HG03439 (cell line): ENCODE measurements around the gene SLN.

Experiments
- ATAC-seq: cut with Tn5 transposase; IDR thresholded peaks from one replicate; pipeline ENCODE4 v1.9.1; 2021; ENCODE audit warnings: mild to moderate bottlenecking, moderate library complexity; ENCODE audit not compliant: unreplicated experiment

The SLN gene

DNA sequence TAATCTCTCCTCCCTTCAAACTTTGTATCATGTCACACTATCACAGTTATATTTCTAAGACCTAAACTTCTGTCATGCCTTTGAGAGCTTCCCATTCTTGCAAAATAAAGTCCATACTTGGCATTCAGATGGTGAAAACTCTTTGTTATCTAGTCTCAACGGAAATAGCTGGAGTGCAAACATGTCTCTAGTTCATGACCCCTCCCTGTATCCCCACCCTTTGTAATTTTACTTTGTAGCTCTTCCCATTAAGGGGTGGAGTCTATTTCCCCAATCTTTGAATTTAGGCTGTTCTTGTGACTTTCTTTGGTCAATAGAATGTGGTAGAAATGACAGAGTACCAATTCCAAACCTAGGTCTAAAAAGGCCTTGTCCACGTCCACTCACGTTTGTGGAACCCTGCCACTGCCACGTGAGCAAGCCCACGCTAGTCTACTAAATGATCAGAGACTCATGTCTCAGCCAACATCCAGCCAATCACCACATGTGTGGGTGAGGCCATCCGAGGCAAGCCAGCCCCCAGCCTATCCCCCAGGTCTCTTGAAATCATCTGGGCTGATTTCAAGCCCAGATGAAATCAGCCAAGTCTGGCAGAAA lies 23.4 kb downstream of the SLN start:
- no peak for ATAC-seq

DNA sequence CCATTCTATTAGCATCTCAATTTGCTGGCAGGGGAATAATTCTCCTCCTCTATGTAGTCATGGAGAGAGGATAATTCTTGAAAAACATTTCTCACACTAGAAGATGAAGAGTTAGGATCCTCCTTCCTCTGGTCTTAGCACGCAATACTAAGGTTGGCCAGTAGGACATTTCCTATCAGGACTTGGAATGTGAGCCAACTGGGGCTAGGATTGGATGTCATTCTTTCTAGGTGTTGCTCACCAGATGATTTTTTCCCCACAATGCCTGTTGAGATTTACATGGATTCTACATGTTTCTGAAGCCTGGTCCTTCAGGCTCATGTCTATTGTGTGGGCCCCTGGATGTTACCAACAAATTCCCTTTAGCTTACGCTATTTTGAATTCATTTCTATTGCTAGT lies 28.0 kb downstream of the SLN start:
- ATAC-seq, result no peak

DNA sequence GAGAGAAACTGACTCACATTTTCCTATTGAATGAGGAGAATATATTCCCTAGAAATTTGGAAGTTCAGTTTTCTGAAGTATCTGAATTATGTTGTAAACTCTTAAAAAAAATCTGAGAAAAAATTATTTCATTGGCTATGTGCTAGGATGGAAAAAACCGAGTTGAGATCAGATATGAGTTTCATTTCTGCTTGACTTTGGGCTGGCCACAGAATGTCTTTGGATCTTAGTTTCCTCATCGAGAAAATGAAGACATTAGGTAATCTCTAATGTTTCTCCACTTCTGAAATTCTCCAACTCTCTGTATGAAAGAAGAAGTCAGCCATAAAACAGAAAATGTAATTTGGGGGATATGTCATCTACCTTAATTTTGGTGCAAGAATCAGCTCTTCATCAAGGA lies 28.8 kb downstream of the SLN start:
- ATAC-seq, result no peak

DNA sequence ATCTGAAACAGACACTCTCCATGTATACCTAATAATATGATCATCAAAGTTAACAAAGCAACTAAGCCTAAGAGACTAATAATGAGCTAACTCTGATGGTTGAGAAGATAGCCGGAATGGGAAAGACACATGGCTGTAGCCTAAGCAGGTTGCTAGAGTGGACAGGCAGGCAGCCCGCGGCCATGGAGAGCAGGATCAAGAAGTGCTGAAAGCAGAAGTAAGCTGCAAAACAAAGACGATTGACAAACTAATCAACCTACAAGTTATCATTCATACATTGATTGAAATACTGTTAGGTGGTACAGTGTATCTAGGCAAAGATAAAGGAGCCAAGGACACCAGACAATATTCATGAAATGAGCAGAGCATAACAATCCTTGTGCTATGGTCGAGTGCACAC lies 29.3 kb downstream of the SLN start:
- no peak for ATAC-seq

DNA sequence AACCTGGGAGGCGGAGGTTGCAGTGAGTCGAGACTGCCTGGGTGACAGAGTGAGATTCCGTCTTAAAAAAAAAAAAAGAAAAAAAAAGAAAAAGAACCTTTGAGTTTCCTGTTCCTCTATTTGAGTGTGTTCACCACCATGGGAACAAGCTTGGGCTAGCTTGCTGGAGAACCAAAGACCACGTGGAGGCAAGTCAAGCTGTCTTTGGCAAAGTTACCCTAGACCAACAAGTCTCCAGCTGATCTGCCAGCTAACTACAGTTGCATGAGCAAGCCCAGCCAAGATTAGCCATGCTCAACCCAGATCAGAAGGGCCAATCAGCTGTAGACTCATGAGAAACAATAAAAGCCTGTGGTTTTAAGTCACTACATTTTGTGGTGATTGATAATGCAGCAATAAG lies 29.7 kb downstream of the SLN start:
- no peak for ATAC-seq

DNA sequence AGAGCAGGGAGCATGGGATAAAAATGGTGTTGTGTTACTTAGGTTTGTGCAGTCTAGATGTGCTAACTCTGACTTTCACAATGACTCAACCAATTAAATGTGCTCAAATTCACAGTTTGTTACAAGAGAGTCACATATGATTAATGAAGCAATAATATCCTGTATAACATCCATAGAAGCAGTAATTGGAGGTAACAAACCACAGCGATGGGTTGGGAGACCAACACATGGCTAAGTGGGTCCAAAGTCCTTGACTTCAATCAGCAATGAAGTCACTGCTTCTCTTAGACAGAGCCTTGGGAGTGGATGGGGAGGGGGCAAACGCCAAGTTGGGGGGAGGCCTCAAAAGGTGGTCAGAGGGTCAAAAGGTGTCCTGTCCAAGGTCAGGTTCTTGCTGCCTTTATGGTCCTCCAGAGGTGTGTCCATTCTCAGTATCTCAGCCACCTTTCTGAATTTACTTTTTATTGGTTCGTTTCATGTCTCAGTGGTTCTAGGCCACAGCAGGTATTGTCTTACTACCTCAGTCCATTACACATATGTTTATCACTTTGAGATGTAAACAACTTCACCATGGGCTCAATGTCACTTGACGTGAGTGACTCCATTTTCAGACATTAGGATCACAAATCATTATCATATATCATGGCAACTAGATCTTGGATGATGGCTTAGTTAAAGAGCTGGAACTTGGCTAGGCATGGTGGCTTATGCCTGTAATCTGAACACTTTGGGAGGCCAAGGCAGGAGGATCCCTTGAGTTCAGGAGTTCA lies 32.4 kb downstream of the SLN start:
- no peak for ATAC-seq

DNA sequence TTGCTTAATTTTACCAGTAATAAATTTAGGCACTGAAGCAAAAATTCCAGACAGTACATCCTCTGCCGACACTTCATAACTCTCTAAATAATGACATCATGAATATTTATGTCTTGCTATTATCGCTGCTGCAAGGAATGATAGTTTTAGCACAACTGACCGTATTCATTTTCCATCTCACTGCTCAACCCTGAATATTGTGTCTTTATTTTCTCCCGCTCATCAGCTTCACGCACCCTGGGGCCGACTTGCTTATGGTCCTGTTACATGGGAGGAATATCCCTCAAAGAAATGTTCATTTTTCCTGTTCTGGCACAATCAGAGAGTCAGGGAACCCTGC lies 33.3 kb downstream of the SLN start:
- ATAC-seq, result no peak

DNA sequence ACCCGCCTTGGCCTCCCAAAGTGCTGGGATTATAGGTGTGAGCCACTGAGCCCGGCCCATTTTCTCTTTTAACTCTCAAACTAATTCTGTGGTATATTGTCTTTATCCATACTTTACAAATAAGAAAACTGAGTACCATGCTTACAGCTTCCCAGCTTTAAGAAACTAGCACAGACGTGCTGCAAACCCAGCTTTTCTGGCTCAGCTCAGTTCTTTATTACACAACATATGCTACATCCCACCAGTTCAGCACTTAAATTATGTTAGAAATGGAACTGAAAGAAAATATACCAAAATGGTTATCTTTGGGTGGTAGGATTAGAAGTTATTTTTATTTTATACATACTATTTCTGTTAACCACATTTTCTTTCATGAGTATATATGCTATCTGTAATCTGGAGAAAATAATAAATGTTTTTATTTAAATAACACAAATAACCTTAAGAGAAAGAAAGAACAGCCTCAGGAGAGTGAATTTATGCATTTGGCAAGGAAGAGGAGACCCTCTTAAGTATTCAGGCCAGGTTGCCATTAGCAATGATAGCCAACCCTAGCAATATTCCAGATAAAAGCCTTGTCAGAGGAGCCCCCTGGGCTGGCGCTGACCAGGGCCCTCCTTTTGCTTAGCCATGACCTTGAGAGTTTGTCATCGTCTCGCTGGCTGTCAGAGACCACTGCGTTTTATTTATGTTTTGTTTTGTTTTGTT lies 33.8 kb downstream of the SLN start:
- no peak for ATAC-seq

DNA sequence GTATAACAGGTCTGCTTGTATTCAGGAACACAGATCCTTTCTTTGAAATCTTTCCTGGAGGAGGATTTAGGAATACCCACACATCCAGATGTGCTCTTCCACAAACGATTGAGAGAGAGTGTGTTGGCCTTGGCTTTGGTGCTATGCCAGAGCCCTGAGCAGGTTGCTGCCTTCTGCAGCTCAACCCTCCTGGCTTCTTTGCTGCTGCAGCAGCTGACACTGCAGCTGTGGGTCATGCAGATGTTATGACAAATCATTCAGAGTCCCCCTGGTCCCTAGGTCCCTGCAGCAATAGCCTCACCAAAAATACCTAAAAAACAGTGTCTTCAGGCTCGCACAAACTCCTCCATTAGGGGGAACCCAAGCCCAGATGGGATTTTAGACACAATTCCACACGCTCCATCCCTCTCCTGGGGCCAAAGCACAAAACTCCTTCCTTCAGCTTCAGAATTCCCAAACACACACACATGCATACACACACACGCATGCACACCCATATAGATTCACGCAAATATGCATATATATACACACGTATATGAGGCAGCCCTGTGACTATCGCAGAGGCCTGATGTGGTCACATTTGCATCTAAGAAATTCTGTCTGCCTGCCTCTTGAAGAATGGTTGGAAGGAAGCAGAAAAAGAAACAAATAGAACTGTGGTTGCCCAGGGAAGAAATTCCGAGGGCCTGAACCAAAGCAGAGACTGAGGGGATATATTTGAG lies 35.4 kb downstream of the SLN start:
- no peak for ATAC-seq

DNA sequence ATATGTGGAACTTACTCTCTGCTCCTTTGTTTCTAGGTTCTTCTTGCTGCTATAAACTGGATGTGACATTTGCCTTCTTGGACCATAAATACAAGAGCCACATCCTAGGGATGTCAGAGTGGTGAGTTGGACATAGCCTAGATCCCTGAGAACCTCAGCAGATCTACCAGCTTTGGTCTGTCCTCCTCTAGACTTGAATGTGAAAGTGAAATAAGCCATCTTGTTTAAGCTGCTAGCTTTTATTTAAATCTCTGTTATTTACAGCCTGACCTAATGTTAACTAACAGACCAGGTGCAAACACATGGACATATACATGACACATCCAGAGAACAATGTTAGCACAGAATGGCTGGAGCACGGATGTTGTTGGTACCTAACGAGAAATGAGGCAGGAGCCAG lies 36.0 kb downstream of the SLN start:
- no peak for ATAC-seq

DNA sequence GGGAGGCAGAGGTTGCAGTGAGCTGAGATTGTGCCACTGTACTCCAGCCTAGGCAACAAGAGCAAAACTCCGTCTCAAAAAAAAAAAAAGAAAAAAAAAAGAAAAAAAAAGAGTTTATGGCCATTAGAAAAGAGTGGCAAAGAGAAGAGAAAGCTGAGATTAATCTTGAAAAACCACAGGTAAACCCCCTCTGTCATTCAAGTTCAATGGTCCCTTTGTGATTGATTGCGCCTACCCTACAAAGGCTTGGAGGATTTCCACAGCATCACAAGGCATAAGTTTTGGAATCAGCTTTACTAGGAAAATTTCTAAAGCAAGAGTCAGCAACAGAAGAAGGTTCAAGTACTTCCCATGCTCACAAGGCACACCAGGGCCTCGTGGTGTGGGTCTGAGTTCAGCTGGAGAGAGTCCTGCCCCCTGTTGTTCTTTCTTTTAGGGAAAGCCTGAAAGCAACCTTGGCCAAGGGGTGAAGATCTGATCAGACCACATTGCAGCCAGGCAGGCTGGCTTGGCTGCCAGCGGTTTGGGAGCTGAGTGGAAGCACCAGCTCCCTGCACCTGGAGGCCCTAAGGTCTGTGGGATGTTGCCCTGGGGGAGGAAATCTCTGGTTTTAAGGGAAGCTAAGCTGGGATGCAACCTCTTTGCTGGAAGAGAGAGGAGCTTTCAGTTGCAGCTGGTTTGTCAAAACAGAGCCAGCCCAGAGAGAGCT lies 41.8 kb downstream of the SLN start:
- ATAC-seq, result no peak

DNA sequence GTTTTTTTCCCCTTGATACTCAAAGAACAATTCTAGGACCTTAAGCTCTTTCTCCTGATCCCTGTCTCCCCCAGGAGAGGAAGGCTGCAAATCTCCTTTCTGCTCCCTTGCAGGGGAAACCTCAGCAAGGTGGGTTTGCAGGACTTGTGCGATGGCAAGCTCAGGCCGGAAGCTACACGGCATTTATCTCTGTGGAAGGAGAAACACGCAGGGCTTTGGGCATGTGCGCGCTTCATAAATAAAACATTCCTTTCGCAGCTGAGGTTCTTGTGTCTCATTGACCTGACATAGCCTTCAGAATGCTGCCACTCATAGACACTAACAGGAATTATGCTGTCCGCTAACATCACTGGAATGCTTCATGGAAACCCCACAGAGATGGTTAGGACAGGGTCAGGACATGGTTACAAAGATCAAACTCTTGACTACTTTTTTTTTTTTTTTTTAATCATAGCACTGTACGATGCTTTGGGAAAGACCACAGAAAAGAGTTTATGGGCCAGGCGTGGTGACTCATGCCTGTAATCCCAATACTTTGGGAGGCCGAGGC lies 42.6 kb downstream of the SLN start:
- no peak for ATAC-seq

DNA sequence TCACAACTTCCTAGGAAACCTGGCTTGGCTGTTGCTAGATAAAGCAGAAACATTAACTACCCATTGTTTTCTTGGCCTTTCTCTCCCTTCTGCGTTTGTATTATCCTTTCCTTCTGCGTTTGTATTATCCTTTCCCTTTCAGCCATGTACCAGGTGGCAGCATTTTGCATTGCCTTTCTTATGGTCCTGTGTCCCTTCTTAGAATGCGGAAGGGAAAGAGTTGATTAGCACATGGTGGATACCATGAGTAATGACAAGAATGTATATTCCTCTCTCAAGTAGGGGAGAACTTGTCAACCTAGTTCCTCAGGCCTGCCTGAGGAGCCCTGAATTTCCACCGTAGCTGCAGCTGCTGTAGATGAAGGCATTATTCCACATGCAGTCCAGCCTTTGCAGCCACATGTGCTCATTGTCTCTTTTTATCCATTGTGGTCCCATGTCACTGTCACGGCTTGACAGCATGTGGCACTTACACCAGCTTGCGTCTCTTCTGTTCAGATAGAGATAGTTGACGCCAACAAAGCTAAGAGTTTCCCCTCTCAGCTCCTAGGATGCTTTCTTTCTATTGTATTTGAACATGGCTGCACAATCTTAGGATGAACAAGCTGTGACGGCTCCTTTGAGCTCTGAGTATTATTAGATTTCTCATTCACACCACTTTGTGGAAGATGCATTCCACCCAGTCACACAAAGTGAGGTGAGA lies 44.8 kb downstream of the SLN start:
- ATAC-seq, result no peak

DNA sequence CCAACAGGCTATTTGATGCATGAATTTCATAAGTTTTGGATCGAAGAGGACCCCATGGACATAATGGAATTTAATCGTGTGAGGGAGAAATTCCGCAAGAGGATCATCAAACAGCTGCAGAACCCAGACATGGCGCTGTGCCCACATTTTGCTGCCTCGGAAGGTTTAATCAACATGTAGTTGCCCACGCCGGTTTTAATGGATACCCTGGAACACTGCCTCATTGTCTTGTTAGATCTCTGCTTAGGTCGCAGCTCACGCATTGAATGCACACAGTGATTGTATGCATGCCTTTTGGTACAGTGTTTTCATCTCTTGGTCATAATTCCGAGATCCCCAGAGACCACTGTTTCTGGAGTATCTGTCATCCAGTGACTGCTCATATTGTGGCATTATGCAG lies 46.8 kb downstream of the SLN start:
- no peak for ATAC-seq

DNA sequence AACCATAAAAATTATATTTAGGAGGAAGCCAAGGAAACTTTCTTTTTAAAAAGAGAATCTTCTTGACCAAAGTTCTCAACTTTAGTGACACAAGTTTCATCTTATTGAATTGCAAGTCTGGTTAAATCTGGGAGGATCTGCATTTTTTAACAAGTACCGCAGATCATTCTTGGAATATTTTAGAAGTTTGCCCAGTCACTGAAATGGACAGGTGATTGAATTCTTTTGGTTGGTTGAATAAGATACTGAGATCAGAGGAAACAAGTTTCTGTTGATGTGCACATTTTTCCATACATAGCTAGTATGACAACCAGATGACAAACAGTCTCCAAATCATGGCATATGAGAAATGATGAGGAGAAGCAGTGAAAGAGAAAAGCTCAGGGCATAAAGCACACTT lies 50.2 kb downstream of the SLN start:
- no peak for ATAC-seq

DNA sequence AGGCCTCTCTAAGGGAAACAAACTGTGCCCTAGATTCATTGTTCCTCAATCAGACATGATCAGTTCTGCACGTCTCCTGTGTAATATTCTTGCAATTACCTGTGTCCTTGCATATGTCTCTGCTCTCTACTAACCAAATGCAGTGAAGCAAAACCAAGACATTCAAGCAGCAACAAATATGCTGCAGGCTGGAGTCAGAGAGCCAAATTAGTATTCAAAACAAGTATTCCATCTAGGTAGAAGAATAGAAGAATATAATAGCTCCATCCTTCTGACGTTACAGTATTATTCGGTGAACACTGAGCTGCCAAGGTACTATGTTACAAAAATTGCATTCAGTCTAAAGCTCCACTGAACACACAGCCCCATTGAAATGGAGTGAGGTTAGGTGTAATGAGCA lies 51.8 kb downstream of the SLN start:
- no peak for ATAC-seq

DNA sequence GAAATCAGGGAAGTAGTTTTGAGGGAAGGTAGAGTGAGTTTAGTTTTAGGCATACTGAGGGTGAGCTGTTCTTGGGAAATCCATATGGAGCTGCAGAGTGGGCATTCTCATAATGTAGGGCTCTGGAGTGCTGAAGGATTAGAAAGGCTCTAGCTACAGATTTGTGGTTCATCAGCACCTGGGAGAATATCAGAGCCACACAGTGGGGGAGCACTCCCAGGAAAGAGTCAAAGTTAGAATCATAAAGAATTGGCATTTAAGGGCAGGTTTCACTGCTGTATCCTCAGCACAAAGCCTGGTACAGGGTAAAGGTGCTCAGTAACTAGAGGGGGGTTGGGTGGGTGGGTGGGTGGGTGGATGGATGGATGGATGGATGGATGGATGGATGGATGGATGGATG lies 52.5 kb downstream of the SLN start:
- no peak for ATAC-seq
